AG04449 (cell line): ENCODE measurements around the gene TMEM255B.

Experiments
- CTCF ChIA-PET: fragments of 350-600 bp; formaldehyde crosslinking; extraction: SDS; loops from one replicate; lab custom pipeline; 2021; ENCODE audit warnings: antibody characterized with exemption; lab: Yijun Ruan, JAX
- POLR2A ChIA-PET: fragments of 400-600, 350-600 bp; formaldehyde crosslinking; extraction: SDS; loops from one replicate; lab custom pipeline; 2020; ENCODE audit warnings: antibody characterized with exemption, inconsistent platforms; lab: Yijun Ruan, JAX
- DNase-seq: peaks from one replicate; pipeline ENCODE4 v3.0.0-alpha.2; 2010; ENCODE audit warnings: low read depth, low spot score
- H3K4me3 ChIP-seq: 2 replicates; pipeline ENCODE4 v1.5.1; 2011; ENCODE audit warnings: low read depth, mild to moderate bottlenecking, control low read depth, low read length
- CTCF ChIP-seq: IDR thresholded peaks from one replicate; pipeline ENCODE4 v1.5.1; 2011; ENCODE audit warnings: mild to moderate bottlenecking, moderate library complexity, low read length, control low read depth, inconsistent platforms; ENCODE audit not compliant: insufficient read depth; ENCODE audit errors: missing control alignments

TMEM255B gene

GRCh38 chr13:113841353-113841650 is 82.3 kb downstream of the TMEM255B start:
- H3K4me3 ChIP-seq = no peak overlapping the region
- CTCF ChIA-PET = no interaction called here
- POLR2A ChIA-PET = no interaction called here
- no peak for TF ChIP-seq CTCF
- no peak for DNase-seq

- CTCF ChIA-PET = no interaction called here
- POLR2A ChIA-PET = no interaction called here
- DNase-seq = no peak
- no peak overlapping the region for H3K4me3 ChIP-seq
- TF ChIP-seq CTCF = no peak
These were observed 83.5 kb downstream of the TMEM255B start for GRCh38 chr13:113842336-113843062.

- CTCF ChIA-PET = no interaction called here
- POLR2A ChIA-PET = no interaction called here
These were observed 84.1 kb downstream of the TMEM255B start for GRCh38 chr13:113843063-113843654.

GRCh38 chr13:113843864-113844556 is 85.0 kb downstream of the TMEM255B start:
- DNase-seq = no peak
- no peak for TF ChIP-seq CTCF
- no peak overlapping the region for H3K4me3 ChIP-seq
- ChIA-PET CTCF (no interaction called here), POLR2A (no interaction called here)

More at GRCh38 chr13:113843063-113843654, 84.1 kb downstream of the TMEM255B start:
- DNase-seq = no peak
- TF ChIP-seq CTCF = no peak
- no peak overlapping the region for H3K4me3 ChIP-seq

- POLR2A ChIA-PET = no interaction called here
These were observed 86.0 kb downstream of the TMEM255B start for GRCh38 chr13:113845055-113845454.

More at GRCh38 chr13:113845055-113845454, 86.0 kb downstream of the TMEM255B start:
- DNase-seq = no peak
- H3K4me3 ChIP-seq = no peak overlapping the region
- TF ChIP-seq CTCF = no peak
- CTCF ChIA-PET = no interaction called here
